Mesenteric fat pad (tissue), 1 donor: ENCODE results near the gene TOMM40. TPM values are rescaled to one million over a fixed set of nuclear protein-coding genes. Genes with fewer than 3 reads are reported as not detected.
"Not testable (repeated sequence)": the region's sequence is repeated elsewhere in the genome, so short reads cannot be mapped to it uniquely, and the experiment has no call there.

ENCODE experiments used
- DNase-seq: peaks from one replicate; pipeline ENCODE4 v3.0.0-alpha.2; 2020; ENCODE audit warnings: low spot score
- total RNA-seq: library from RNA; stranded (reverse); fragmentation: NEBNext Ultra II Directional; extraction: Animal tissue kit (Norgen Biotek cat#: 25700); gene quantifications from one replicate; pipeline ENCODE4 v1.2.1, GENCODE V29; 2021
- donor health status: DM: yes; HTN: yes; CAD: no.

Gene TOMM40
- total RNA-seq, 1 donor from 2014 or later: 60.5 TPM

DNA sequence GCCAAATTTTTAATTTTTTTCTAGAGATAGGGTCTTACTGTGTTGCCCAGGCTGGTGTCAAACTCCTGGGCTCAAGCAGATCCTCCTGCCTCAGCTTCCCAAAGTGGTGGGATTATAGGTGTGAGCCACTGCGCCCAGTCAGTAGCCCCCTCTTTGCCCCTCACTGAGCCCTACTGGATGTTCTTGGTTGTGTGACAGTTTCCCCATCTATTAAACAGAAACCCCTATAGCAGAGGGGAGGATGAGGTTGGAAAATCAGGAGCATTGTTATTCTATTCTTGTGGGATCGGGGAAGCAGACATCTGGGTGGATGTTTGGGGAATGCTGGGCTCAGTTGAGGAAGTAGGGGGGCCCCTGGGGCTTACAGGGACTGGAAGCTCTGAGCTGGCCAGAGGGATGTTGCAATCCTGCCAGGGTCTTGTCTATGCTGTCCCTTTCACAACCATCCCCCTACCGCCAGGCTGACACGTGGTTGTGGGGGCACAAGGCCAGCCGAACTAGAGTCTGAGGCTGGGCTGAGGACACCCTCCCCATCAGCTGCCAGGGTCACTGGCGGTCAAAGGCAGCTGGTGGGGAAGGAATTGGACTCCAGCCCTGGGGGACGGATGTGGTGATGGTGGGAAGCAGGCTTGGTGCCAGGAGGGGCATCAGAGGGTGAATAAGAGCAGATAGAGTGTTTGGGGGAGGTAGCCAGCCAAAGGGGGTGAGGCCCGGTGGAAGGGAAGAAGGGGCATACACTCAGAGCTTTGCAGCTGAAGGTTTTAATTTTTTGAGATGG, 34.2 kb downstream of the TOMM40 start:
- no peak for DNase-seq

DNA sequence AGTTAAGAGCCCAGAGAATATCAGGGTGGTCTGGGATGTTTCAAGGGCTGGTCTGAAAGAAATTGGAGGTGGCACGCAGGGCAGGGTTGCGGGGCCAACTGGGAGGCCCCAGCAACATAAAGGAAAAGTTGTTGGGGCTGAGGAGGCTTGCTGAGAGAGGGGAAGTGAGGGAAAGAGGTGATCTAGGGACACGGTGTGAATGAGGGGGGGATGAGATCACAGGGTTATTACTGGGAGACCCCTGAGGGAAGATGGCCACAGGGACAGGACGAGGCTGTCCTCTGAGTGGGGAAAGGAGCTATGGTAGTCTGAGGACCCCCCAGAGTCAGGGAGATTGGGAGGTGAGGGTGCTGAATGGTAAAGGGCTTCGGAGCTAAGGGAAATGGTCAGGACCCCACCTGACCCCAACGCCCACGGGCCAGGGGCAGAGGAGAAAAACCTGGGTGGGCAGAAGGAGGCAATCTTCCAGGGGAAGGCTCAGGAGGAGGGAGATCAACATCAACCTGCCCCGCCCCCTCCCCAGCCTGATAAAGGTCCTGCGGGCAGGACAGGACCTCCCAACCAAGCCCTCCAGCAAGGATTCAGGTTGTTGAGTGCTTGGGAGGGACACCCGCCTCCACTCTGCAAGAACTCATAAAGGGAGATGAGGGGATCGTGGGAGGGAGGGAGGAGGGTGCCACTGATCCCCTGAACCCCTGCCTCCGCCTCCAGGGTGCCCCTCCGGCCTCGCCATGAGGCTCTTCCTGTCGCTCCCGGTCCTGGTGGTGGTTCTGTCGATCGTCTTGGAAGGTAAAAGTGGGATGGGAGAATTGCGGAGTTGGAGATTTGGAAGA, 35.4 kb downstream of the TOMM40 start:
- not testable (repeated sequence) for DNase-seq

DNA sequence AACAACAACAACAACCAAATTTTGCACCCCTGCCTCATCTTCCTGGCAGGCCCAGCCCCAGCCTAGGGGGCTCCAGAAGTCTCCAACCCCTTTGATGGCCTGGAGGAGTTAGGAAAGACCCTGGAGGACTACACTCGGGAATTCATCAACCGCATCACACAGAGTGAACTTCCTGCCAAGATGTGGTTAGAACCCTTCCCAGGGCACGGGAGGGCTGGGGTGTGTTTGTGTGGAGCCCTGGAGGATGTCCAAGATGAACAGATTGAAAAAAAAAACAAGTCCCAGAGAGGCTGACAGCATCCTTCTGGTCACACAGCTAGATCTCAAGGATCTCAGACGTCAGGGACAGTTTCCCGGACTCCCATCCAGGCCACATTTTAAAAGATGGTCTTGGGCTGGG, 36.7 kb downstream of the TOMM40 start:
- no peak for DNase-seq

DNA sequence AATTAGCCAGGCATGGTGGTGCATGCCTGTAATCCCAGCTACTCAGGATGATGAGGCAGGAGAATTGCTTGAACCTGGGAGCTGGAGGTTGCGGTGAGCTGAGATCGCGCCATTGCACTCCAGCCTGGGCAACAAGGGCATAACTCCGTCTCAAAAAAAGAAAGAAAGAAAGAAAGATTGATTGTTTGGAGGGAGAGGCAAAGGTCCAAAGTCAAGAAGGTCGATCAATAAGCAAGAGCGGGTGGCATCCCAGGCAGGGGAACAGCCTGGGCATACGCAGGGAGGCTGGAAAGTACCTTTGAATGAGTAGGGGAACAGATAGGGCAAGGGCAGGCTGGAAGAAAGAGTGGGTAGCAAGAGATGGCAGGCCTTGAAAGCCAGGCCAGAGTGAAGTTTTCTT, 39.0 kb downstream of the TOMM40 start:
- no peak for DNase-seq

- DNase-seq: no peak
These were observed 40.5 kb downstream of the TOMM40 start for GRCh38 chr19:44931541-44931940.

GRCh38 chr19:44939668-44940067, 48.6 kb downstream of the TOMM40 start:
- DNase-seq: no peak

DNA sequence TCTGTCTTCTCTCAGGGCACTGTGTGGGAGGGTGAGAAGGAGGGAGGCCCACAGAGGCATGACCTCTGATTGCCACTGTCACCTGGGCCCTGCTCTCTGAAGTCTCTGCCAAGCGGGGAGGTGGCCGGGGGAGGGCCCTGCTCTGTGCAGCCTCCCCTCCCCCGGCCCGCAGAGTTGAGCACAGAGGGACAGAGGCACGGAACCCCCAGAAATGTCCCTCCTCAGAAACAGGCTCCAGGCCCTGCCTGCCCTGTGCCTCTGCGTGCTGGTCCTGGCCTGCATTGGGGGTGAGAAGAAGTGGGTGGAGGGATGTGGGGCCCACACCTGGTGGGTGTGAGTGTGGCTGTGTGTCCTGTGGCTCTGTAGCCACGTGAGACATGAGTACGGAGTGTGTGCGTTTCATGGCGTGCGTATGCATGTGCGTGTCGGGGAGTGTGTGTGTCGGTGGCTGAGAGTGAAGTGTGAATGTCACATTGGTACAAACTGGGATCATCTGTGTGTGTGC, 51.1 kb downstream of the TOMM40 start, which contains the start of gene APOC4:
APOC4 (plus strand) TSS at position 171 of the 505 bp plus-strand sequence; CDS start at position 212, 41 bp downstream.
- DNase-seq: no peak

DNA sequence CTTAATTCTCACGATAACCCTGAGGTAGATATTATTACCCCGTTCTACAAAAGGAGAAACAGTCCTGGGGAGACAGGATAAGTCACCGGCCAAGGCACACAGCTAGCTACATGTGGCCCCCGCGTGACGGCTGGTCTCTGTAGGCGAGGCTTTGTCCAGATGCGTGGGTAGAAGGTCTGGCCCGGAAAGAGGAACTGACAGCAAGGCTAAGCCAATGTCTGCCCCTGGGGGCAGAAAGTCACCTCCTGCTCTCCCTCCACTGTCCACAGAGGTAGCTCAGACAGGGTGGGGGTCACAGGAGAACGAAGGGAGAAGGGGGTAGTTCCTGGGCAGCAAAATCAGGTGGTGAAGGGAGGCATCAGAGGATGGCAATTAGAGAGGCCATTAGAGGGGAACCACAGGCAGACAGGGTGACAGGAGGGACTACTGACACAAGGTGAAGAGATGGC, 52.8 kb downstream of the TOMM40 start:
- DNase-seq: no peak

DNA sequence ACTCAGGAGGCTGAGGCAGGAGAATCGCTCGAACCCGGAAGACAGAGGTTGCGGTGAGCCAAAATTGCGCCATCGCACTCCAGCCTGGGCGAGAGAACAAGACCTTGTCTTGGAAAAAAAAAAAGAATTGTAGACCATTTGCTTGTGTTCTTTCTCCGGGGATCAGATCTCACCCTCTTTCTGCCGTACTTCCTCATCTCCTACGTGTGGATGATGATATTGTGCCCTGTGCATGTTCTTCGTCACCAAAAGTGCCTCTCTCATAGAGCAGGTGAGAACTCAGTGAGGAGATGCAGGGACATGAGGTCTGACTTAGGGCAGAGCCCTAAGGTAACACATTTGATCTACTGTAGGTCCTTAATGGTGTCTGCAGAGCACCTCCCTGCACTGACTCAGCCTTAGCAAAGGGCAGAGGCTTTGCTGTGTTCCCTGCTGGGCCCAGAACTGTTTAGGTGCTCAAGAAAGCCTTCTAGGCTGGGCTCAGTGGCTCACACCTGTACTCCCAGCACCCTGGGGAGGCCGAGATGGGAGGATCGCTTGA, 56.1 kb downstream of the TOMM40 start:
- no peak for DNase-seq

DNA sequence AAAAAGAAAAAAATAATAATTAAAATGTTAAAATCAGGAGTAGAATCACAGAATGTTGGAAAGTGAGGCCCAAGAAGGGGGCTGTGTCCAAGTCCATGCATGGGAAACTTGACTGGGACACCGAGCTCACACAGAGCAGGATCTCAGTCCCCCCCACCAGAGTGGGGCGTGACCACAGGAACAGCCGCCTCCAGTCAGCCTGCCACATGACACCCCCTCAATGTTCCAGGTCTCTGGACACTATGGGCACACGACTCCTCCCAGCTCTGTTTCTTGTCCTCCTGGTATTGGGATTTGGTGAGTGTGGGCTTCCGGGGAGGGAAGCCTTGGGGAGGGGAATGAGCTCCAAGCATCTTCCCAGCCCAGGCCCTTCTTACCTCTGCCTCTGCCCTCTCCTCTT, 57.2 kb downstream of the TOMM40 start:
- no peak for DNase-seq

- no peak for DNase-seq
These were observed 57.8 kb downstream of the TOMM40 start for GRCh38 chr19:44948763-44949374.

- DNase-seq: no peak
These were observed 58.5 kb downstream of the TOMM40 start for GRCh38 chr19:44949550-44949949.

GRCh38 chr19:44951179-44952159, 60.4 kb downstream of the TOMM40 start:
- no peak for DNase-seq

Other genes starting within 250 kb of the TOMM40 start
- 30.3 TPM for gene PVR, start 247.3 kb upstream of the TOMM40 start, total RNA-seq
- 3.7 TPM for gene CEACAM19, start 219.8 kb upstream of the TOMM40 start, total RNA-seq
- not detected for gene CEACAM16, start 192.1 kb upstream of the TOMM40 start, total RNA-seq
- gene BCL3, start 142.5 kb upstream of the TOMM40 start, total RNA-seq: 73.8 TPM
- not detected for gene CBLC, start 113.4 kb upstream of the TOMM40 start, total RNA-seq
- 42.3 TPM for gene BCAM, start 82.2 kb upstream of the TOMM40 start, total RNA-seq
- gene NECTIN2, start 45.0 kb upstream of the TOMM40 start, total RNA-seq: 103 TPM
- gene APOE, start 14.5 kb downstream of the TOMM40 start, total RNA-seq: 162 TPM
- gene APOC1, start 23.4 kb downstream of the TOMM40 start, total RNA-seq: 32.3 TPM
- gene APOC4, start 51.0 kb downstream of the TOMM40 start, total RNA-seq: not detected
- gene APOC2, start 54.8 kb downstream of the TOMM40 start, total RNA-seq: 1.8 TPM
- gene CLPTM1, start 64.1 kb downstream of the TOMM40 start, total RNA-seq: 109 TPM
- gene RELB, start 110.2 kb downstream of the TOMM40 start, total RNA-seq: 17.7 TPM
- 78.3 TPM for gene CLASRP, start 147.8 kb downstream of the TOMM40 start, total RNA-seq
- gene ZNF296, start 185.2 kb downstream of the TOMM40 start, total RNA-seq: 0.61 TPM
- gene GEMIN7, start 188.0 kb downstream of the TOMM40 start, total RNA-seq: 18.3 TPM
- gene PPP1R37, start 201.9 kb downstream of the TOMM40 start, total RNA-seq: 22.0 TPM